H9 (cell line): ENCODE data around the gene ATAD3C. TPM values are rescaled to one million over a fixed set of nuclear protein-coding genes. Genes with fewer than 3 reads are reported as not detected.
"Not testable (repeated sequence)": the region's sequence is repeated elsewhere in the genome, so short reads cannot be mapped to it uniquely, and the experiment has no call there.

Source experiments
- DNase-seq: peaks from one replicate; pipeline ENCODE4 v3.0.0-alpha.2; 2017
- H2AFZ ChIP-seq: one replicate; pipeline ENCODE4 v1.6.1; 2013; ENCODE audit warnings: mild to moderate bottlenecking, low read length, control low read depth, moderate library complexity
- H2AK5ac ChIP-seq: 2 replicates; pipeline ENCODE4 v1.6.1; 2013; ENCODE audit warnings: low read length, control low read depth, mixed read lengths; ENCODE audit not compliant: insufficient read length
- H2BK120ac ChIP-seq: one replicate; pipeline ENCODE4 v1.6.1; 2013; ENCODE audit warnings: low read depth, mild to moderate bottlenecking, low read length, control low read depth, inconsistent platforms; ENCODE audit not compliant: poor library complexity, severe bottlenecking
- H2BK12ac ChIP-seq: 2 replicates; pipeline ENCODE4 v1.6.1; 2013; ENCODE audit warnings: low read length, control low read depth, mixed read lengths, low read depth; ENCODE audit not compliant: insufficient read length
- H2BK15ac ChIP-seq: 2 replicates; pipeline ENCODE4 v1.6.1; 2013; ENCODE audit warnings: low read depth, low read length, control low read depth
- H2BK20ac ChIP-seq: one replicate; pipeline ENCODE4 v1.6.1; 2013; ENCODE audit warnings: low read depth, mild to moderate bottlenecking, low read length, control low read depth, inconsistent platforms; ENCODE audit not compliant: poor library complexity, severe bottlenecking
- H2BK5ac ChIP-seq: 2 replicates; pipeline ENCODE4 v1.6.1; 2013; ENCODE audit warnings: low read length, control low read depth, mixed read lengths; ENCODE audit not compliant: insufficient read length
- H3K14ac ChIP-seq: 2 replicates; pipeline ENCODE4 v1.6.1; 2013; ENCODE audit warnings: low read length, control low read depth; ENCODE audit not compliant: insufficient read depth
- H3K18ac ChIP-seq: 2 replicates; pipeline ENCODE4 v1.6.1; 2013; ENCODE audit warnings: low read depth, mild to moderate bottlenecking, mixed read lengths, low read length, control low read depth; ENCODE audit not compliant: insufficient read length
- H3K23ac ChIP-seq: 2 replicates; pipeline ENCODE4 v1.6.1; 2013; ENCODE audit warnings: low read length, control low read depth, mixed read lengths, low read depth; ENCODE audit not compliant: insufficient read length
- H3K23me2 ChIP-seq: 2 replicates; pipeline ENCODE4 v1.6.1; 2013; ENCODE audit warnings: low read depth, mild to moderate bottlenecking, mixed read lengths, low read length, control low read depth; ENCODE audit not compliant: insufficient read length, poor library complexity, severe bottlenecking
- H3K27ac ChIP-seq: 2 replicates; pipeline ENCODE4 v1.5.1; 2013; ENCODE audit warnings: low read length, control low read depth, mixed read lengths, low read depth; ENCODE audit not compliant: insufficient read length
- H3K27me3 ChIP-seq: 2 replicates; pipeline ENCODE4 v1.6.1; 2013; ENCODE audit warnings: low read length, control low read depth, inconsistent platforms; ENCODE audit not compliant: insufficient read depth
- H3K4ac ChIP-seq: 2 replicates; pipeline ENCODE4 v1.6.1; 2013; ENCODE audit warnings: low read depth, mild to moderate bottlenecking, control low read depth, inconsistent platforms, low read length, moderate library complexity
- H3K4me1 ChIP-seq: 2 replicates; pipeline ENCODE4 v1.6.1; 2013; ENCODE audit warnings: low read length, control low read depth, inconsistent platforms; ENCODE audit not compliant: insufficient read depth
- H3K4me2 ChIP-seq: 2 replicates; pipeline ENCODE4 v1.6.1; 2013; ENCODE audit warnings: low read length, control low read depth, mixed read lengths; ENCODE audit not compliant: insufficient read length, insufficient read depth
- H3K56ac ChIP-seq: 2 replicates; pipeline ENCODE4 v1.6.1; 2013; ENCODE audit warnings: low read depth, mild to moderate bottlenecking, mixed read lengths, low read length, control low read depth; ENCODE audit not compliant: insufficient read length
- H3K79me1 ChIP-seq: 2 replicates; pipeline ENCODE4 v1.6.1; 2013; ENCODE audit warnings: low read depth, mild to moderate bottlenecking, moderate library complexity, low read length, control low read depth, inconsistent platforms; ENCODE audit not compliant: insufficient read depth, poor library complexity, severe bottlenecking
- H3K79me2 ChIP-seq: 2 replicates; pipeline ENCODE4 v1.6.1; 2013; ENCODE audit warnings: low read length, control low read depth, inconsistent platforms; ENCODE audit not compliant: insufficient read depth
- H3K9ac ChIP-seq: 2 replicates; pipeline ENCODE4 v1.6.1; 2013; ENCODE audit warnings: low read length, control low read depth, mixed read lengths; ENCODE audit not compliant: insufficient read length; ENCODE audit errors: extremely low read depth
- H3K9me3 ChIP-seq: one replicate; pipeline ENCODE4 v1.6.1; 2013; ENCODE audit warnings: low read depth, low read length, inconsistent platforms; ENCODE audit not compliant: control insufficient read depth
- H3T11ph ChIP-seq: one replicate; pipeline ENCODE4 v1.6.1; 2013; ENCODE audit warnings: mild to moderate bottlenecking, low read length, control low read depth, inconsistent platforms
- H4K20me1 ChIP-seq: one replicate; pipeline ENCODE4 v1.6.1; 2013; ENCODE audit not compliant: control insufficient read depth, insufficient read length, insufficient read depth
- H4K5ac ChIP-seq: 2 replicates; pipeline ENCODE4 v1.6.1; 2013; ENCODE audit warnings: low read depth, mild to moderate bottlenecking, mixed read lengths, low read length, control low read depth; ENCODE audit not compliant: insufficient read length
- H4K8ac ChIP-seq: replicated peaks from 2 replicates; pipeline ENCODE4 v1.6.1; 2013; ENCODE audit warnings: low read length, control low read depth, mixed read lengths, low read depth; ENCODE audit not compliant: insufficient read length
- H4K91ac ChIP-seq: 2 replicates; pipeline ENCODE4 v1.6.1; 2013; ENCODE audit warnings: low read depth, mild to moderate bottlenecking, moderate library complexity, mixed read lengths, low read length, control low read depth; ENCODE audit not compliant: insufficient read length
- H3K27ac Mint-ChIP-seq, 3 experiments: 2 replicates in 2 of 3; 3 replicates in 1 of 3; pipeline ENCODE4 v1.8.0; 2020 to 2021; ENCODE audit warnings: mixed read lengths in 3 of 3, mild to moderate bottlenecking in 1 of 3, moderate library complexity in 1 of 3
- H3K27me3 Mint-ChIP-seq: 2 replicates; pipeline ENCODE4 v1.8.0; 2021; ENCODE audit warnings: low read depth, mild to moderate bottlenecking, moderate library complexity, mixed read lengths
- H3K36me3 Mint-ChIP-seq, 3 experiments: 2 replicates in 2 of 3; 3 replicates in 1 of 3; pipeline ENCODE4 v1.8.0; 2020 to 2021; ENCODE audit warnings: low read depth in 3 of 3, mixed read lengths in 3 of 3; ENCODE audit not compliant: insufficient read depth in 1 of 3
- H3K4me1 Mint-ChIP-seq, 2 experiments: 2 replicates each; pipeline ENCODE4 v1.8.0; 2020; ENCODE audit warnings: mixed read lengths in 2 of 2
- H3K4me3 Mint-ChIP-seq, 2 experiments: 2 replicates in 1 of 2; 3 replicates in 1 of 2; pipeline ENCODE4 v1.8.0; 2020 to 2021; ENCODE audit warnings: mild to moderate bottlenecking in 2 of 2, mixed read lengths in 2 of 2, moderate library complexity in 1 of 2
- H3K9me3 Mint-ChIP-seq, 2 experiments: 2 replicates in 1 of 2; 3 replicates in 1 of 2; pipeline ENCODE4 v1.8.0; 2020; ENCODE audit warnings: mild to moderate bottlenecking in 2 of 2, mixed read lengths in 2 of 2, moderate library complexity in 1 of 2
- WGBS: extraction: QIAGEN DNeasy Blood & Tissue Kit; methylation state at CpG from one replicate; pipeline ENCODE4 v1.1.7; 2013; ENCODE audit warnings: missing lambda C conversion rate, low lambda C conversion rate, mixed read lengths; ENCODE audit not compliant: insufficient read length; ENCODE audit errors: extremely low coverage; 5-methylcytosine and 5-hydroxymethylcytosine counted together
- total RNA-seq: library from RNA; stranded (reverse); gene quantifications from 2 replicates; pipeline ENCODE4 v1.2.1, GENCODE V29; 2021

The ATAD3C gene
- total RNA-seq, 1 experiment from 2014 or later = 7.7 TPM

- H3K4me1 Mint-ChIP-seq, H3K27me3 Mint-ChIP-seq, H2BK120ac ChIP-seq, H3K4me1 ChIP-seq, H2BK12ac ChIP-seq, H2AFZ ChIP-seq, H4K8ac ChIP-seq, H3K23ac ChIP-seq, H3K9me3 Mint-ChIP-seq, H3T11ph ChIP-seq, H2BK20ac ChIP-seq, H4K20me1 ChIP-seq, H3K23me2 ChIP-seq, H3K9ac ChIP-seq, H3K27ac Mint-ChIP-seq, H4K91ac ChIP-seq, H3K36me3 Mint-ChIP-seq, H3K9me3 ChIP-seq, H2BK5ac ChIP-seq, H3K4ac ChIP-seq, H3K18ac ChIP-seq, H3K27ac ChIP-seq, H3K27me3 ChIP-seq, H2BK15ac ChIP-seq, H3K79me2 ChIP-seq, H3K56ac ChIP-seq, H3K14ac ChIP-seq, DNase-seq, H3K79me1 ChIP-seq, H3K4me2 ChIP-seq, H4K5ac ChIP-seq, H2AK5ac ChIP-seq, H3K4me3 Mint-ChIP-seq: not testable (repeated sequence)
- no CpG with 5 or more reads among the region's 22 CpGs for WGBS
Measured at GRCh38 chr1:1450616-1451015, 1.1 kb downstream of the ATAD3C start.
